Fibroblast of pulmonary artery (primary cell): ENCODE data around the gene DNAJA2.
"Not testable (repeated sequence)": the region's sequence is repeated elsewhere in the genome, so short reads cannot be mapped to it uniquely, and the experiment has no call there.

Experiments
- DNase-seq: peaks from one replicate; pipeline ENCODE4 v3.0.0-alpha.2; 2010; ENCODE audit warnings: low read depth
- H3K4me3 ChIP-seq: replicated peaks from 2 replicates; pipeline ENCODE4 v1.5.1; 2011; ENCODE audit warnings: low read depth, mild to moderate bottlenecking, control low read depth, low read length, moderate library complexity
- CTCF ChIP-seq: IDR thresholded peaks from 2 replicates; pipeline ENCODE4 v1.5.1; 2011; ENCODE audit warnings: mild to moderate bottlenecking, control low read depth, low read length, inconsistent platforms; ENCODE audit errors: missing control alignments

The DNAJA2 gene

GRCh38 chr16:46973207-46973995 is at the start of gene DNAJA2:
DNAJA2 (minus strand) TSS chr16:46973674; CDS start chr16:46973572, 102 bp downstream.
- no peak for TF ChIP-seq CTCF
- peak within 1 kb of the TSS; percentile 86 for H3K4me3 ChIP-seq
- DNase-seq: peak; percentile 89

- TF ChIP-seq CTCF: peak; percentile 36
- peak; percentile 32 for DNase-seq
- H3K4me3 ChIP-seq: no peak overlapping the region
Observed at GRCh38 chr16:47019568-47019967, 46.1 kb upstream of the DNAJA2 start.

GRCh38 chr16:47018223-47018891 is 44.9 kb upstream of the DNAJA2 start:
- DNase-seq: peak; percentile 22
- peak; percentile 44 for TF ChIP-seq CTCF

GRCh38 chr16:47017636-47018035 is 44.2 kb upstream of the DNAJA2 start:
- no peak for TF ChIP-seq CTCF
- no peak overlapping the region for H3K4me3 ChIP-seq
- DNase-seq: no peak

More at GRCh38 chr16:47018223-47018891, 44.9 kb upstream of the DNAJA2 start:
- no peak overlapping the region for H3K4me3 ChIP-seq

- no peak overlapping the region for H3K4me3 ChIP-seq
- peak; percentile 19 for DNase-seq
- no peak for TF ChIP-seq CTCF
Observed at GRCh38 chr16:47016700-47017133, 43.2 kb upstream of the DNAJA2 start.

GRCh38 chr16:47013910-47014309 is 40.4 kb upstream of the DNAJA2 start:
- H3K4me3 ChIP-seq: no peak overlapping the region
- no peak for DNase-seq
- no peak for TF ChIP-seq CTCF

- TF ChIP-seq CTCF: no peak
- DNase-seq: no peak
Observed at GRCh38 chr16:47013172-47013571, 39.7 kb upstream of the DNAJA2 start.

GRCh38 chr16:47010812-47011211 is 37.3 kb upstream of the DNAJA2 start:
- not testable (repeated sequence) for DNase-seq, H3K4me3 ChIP-seq

More at GRCh38 chr16:47013172-47013571, 39.7 kb upstream of the DNAJA2 start:
- H3K4me3 ChIP-seq: no peak overlapping the region
